K562 (cell line): Measurements from ENCODE around the gene FES. TPM values are rescaled to one million over a fixed set of nuclear protein-coding genes. Genes with fewer than 3 reads are reported as not detected.

Source experiments
- BCOR ChIP-seq: fragments of 450-650 bp; IDR thresholded peaks from 2 replicates; pipeline ENCODE4 v1.6.1; 2016
- CBFA2T3 ChIP-seq: fragments of 450-650 bp; IDR thresholded peaks from 2 replicates; pipeline ENCODE4 v1.6.1; 2017
- CTCF ChIP-seq, 3 experiments: IDR thresholded peaks in 2 of 3; conservative IDR thresholded peaks in 1 of 3; 2 replicates each; pipeline ENCODE4 v1.5.1; 2011 to 2012; ENCODE audit warnings: low read length in 3 of 3, mild to moderate bottlenecking in 3 of 3, control low read depth in 2 of 3, improper control_type of control experiment in 1 of 3, inconsistent platforms in 1 of 3, low read depth in 1 of 3, mixed read lengths in 1 of 3, moderate library complexity in 1 of 3; ENCODE audit not compliant: insufficient read depth in 2 of 3
- GMEB1 ChIP-seq: fragments of 250-450 bp; sonication (Bioruptor Pico); IDR thresholded peaks from 2 replicates; pipeline ENCODE4 v1.4.0; 2020; ENCODE audit warnings: mild to moderate bottlenecking
- MAFK ChIP-seq: IDR thresholded peaks from 2 replicates; pipeline ENCODE4 v1.6.1; 2011; ENCODE audit warnings: low read length, improper control_type of control experiment
- MCM3 ChIP-seq: fragments of 450-650 bp; IDR thresholded peaks from 2 replicates; pipeline ENCODE4 v1.6.1; 2016
- NUFIP1 ChIP-seq: fragments of 450-650 bp; IDR thresholded peaks from 2 replicates; pipeline ENCODE4 v1.6.1; 2018; ENCODE audit not compliant: partially characterized antibody
- PBX2 ChIP-seq, 2 experiments: IDR thresholded peaks in 1 of 2; conservative IDR thresholded peaks in 1 of 2; 2 replicates each; pipeline ENCODE4 v1.6.1; 2016; ENCODE audit warnings: low read depth in 2 of 2, mild to moderate bottlenecking in 1 of 2, missing compliant biosample characterization in 1 of 2, missing genetic modification characterization in 1 of 2, moderate library complexity in 1 of 2
- SMARCA4 ChIP-seq: fragments of 450-650 bp; IDR thresholded peaks from 2 replicates; pipeline ENCODE4 v1.6.1; 2016
- SP2 ChIP-seq: IDR thresholded peaks from 2 replicates; pipeline ENCODE4 v1.6.1; 2011; ENCODE audit warnings: mild to moderate bottlenecking, low read depth, low read length, moderate library complexity; ENCODE audit not compliant: poor library complexity, severe bottlenecking; ENCODE audit errors: extremely low read depth
- XRCC5 ChIP-seq: fragments of 200-400 bp; formaldehyde crosslinking; IDR thresholded peaks from 2 replicates; pipeline ENCODE4 v1.6.1; 2017; ENCODE audit warnings: low read depth, mild to moderate bottlenecking, low read length
- ZBTB17 ChIP-seq: fragments of 450-650 bp; formaldehyde crosslinking; IDR thresholded peaks from 2 replicates; pipeline ENCODE4 v1.4.0; 2020; ENCODE audit warnings: mild to moderate bottlenecking
- ZBTB33 ChIP-seq: sonication (generic); formaldehyde crosslinking; IDR thresholded peaks from 2 replicates; pipeline ENCODE4 v1.8.1; 2023; ENCODE audit warnings: mild to moderate bottlenecking, missing genetic modification reagents
- ZNF274 ChIP-seq: IDR thresholded peaks from 2 replicates; pipeline ENCODE4 v1.6.1; 2011; ENCODE audit warnings: low read depth, mild to moderate bottlenecking, low read length, moderate library complexity, borderline replicate concordance
- ZNF609 ChIP-seq: sonication (generic); formaldehyde crosslinking; IDR thresholded peaks from 2 replicates; pipeline ENCODE4 v1.8.1; 2023; ENCODE audit warnings: missing genetic modification reagents, mild to moderate bottlenecking, borderline replicate concordance
- polyA plus RNA-seq, 8 experiments: library from polyadenylated mRNA; depleted of rRNA in 4 of 8; stranded (reverse) in 5 of 8; unstranded in 3 of 8; fragments of >200 nt; fragmentation: Nextera tagmentation in 2 of 8; fragmentation: Illumina TruSeq in 1 of 8; extraction: Ambion mirVana in 2 of 8; extraction: Trizol in 1 of 8; gene quantifications; 2 replicates each; pipeline versions ENCODE4 v1.2.1 to v1.2.3, GENCODE V29; 2011 to 2014; ENCODE audit warnings: inconsistent platforms in 1 of 8, missing spikeins in 1 of 8
- total RNA-seq, 7 experiments: library from RNA; depleted of rRNA in 6 of 7; stranded (reverse); fragments of >200 nt in 6 of 7; fragmentation: Illumina TruSeq in 2 of 7; extraction: Trizol in 2 of 7; gene quantifications; 2 replicates each; pipeline versions ENCODE4 v1.2.1 to v1.2.3, GENCODE V29; 2011 to 2021; ENCODE audit warnings: low replicate concordance in 1 of 7

Gene FES
- total and polyA plus RNA-seq, 9 of the 15 experiments (the other 6 are each of a cell fraction or from before 2014, with no cell fraction given), result 0.38 to 2.6 (median 0.82) TPM

GRCh38 chr15:90840954-90841353 lies 43.4 kb upstream of the FES start (continued):
- no peak for TF ChIP-seq PBX2 (CRISPR knock-in tag; IDR thresholded peaks at IDR 0.05; ENCODE audit: low read depth)
- TF ChIP-seq PBX2 (tag; conservative IDR thresholded peaks at IDR 0.05; ENCODE audit: low read depth), result peak; percentile 65
- no peak; the same call in 1 of the 2 replicates for TF ChIP-seq ZNF274
- peak; percentile 46; the same call in 1 of the 2 replicates for TF ChIP-seq XRCC5
- TF ChIP-seq SMARCA4, result peak; percentile 99
- TF ChIP-seq BCOR, result peak; percentile 54
- TF ChIP-seq CTCF (IDR thresholded peaks at IDR 0.05 in 2 of 3, conservative IDR thresholded peaks at IDR 0.05 in 1 of 3; ENCODE audit: insufficient read depth in 2 of 3, low read depth in 1 of 3, low read length in 3 of 3), result no peak
- no peak for TF ChIP-seq SP2
- peak; percentile 89 for TF ChIP-seq MAFK
- no peak for TF ChIP-seq NUFIP1
- TF ChIP-seq ZNF609, result no peak
- TF ChIP-seq MCM3, result no peak
- 0 out of 2 replicates have a peak, but pooled peaks have one; percentile 42 for TF ChIP-seq ZBTB17 (CRISPR knock-in tag)
- no peak for TF ChIP-seq GMEB1
- TF ChIP-seq CBFA2T3, result peak; percentile 97
- TF ChIP-seq ZBTB33 (CRISPR knock-in tag), result no peak
